AG09309 (cell line): ENCODE measurements around the gene CCDC7.
"Not testable (repeated sequence)": the region's sequence is repeated elsewhere in the genome, so short reads cannot be mapped to it uniquely, and the experiment has no call there.

Source experiments
- DNase-seq: peaks from one replicate; pipeline ENCODE4 v3.0.0-alpha.2; 2010; ENCODE audit warnings: low read depth
- H3K4me3 ChIP-seq: 2 replicates; pipeline ENCODE4 v1.5.1; 2011; ENCODE audit warnings: mild to moderate bottlenecking, low read depth, low read length, moderate library complexity; ENCODE audit not compliant: control insufficient read depth
- CTCF ChIP-seq: IDR thresholded peaks from 2 replicates; pipeline ENCODE4 v1.5.1; 2011; ENCODE audit warnings: mild to moderate bottlenecking, low read depth, low read length, inconsistent platforms; ENCODE audit not compliant: insufficient read depth, control insufficient read depth; ENCODE audit errors: missing control alignments

CCDC7 gene

GRCh38 chr10:32746869-32747268 is 300.9 kb downstream of the CCDC7 start:
- TF ChIP-seq CTCF, result no peak
- H3K4me3 ChIP-seq, result no peak overlapping the region
- no peak for DNase-seq

GRCh38 chr10:32751582-32751981 is 305.6 kb downstream of the CCDC7 start:
- DNase-seq, result no peak
- no peak for TF ChIP-seq CTCF
- no peak overlapping the region for H3K4me3 ChIP-seq

GRCh38 chr10:32754900-32755299 is 309.0 kb downstream of the CCDC7 start:
- not testable (repeated sequence) for DNase-seq, H3K4me3 ChIP-seq

GRCh38 chr10:32771217-32771616 is 325.3 kb downstream of the CCDC7 start:
- TF ChIP-seq CTCF, result no peak
- H3K4me3 ChIP-seq, result no peak overlapping the region
- DNase-seq, result no peak

GRCh38 chr10:32773105-32773504 is 327.2 kb downstream of the CCDC7 start:
- no peak for TF ChIP-seq CTCF
- no peak for DNase-seq
- H3K4me3 ChIP-seq, result no peak overlapping the region

GRCh38 chr10:32786968-32787367 is 341.0 kb downstream of the CCDC7 start:
- no peak for TF ChIP-seq CTCF
- no peak overlapping the region for H3K4me3 ChIP-seq
- DNase-seq, result no peak

- no peak for DNase-seq
- no peak for TF ChIP-seq CTCF
- no peak overlapping the region for H3K4me3 ChIP-seq
Measured at GRCh38 chr10:32787690-32788284, 341.8 kb downstream of the CCDC7 start.
